Anterior cingulate cortex (tissue), 58 donors: Measurements from ENCODE around the gene SRRM3.
A peak's percentile ranks its signal among the peaks of the same experiment; 100 is the strongest.
"Not testable (repeated sequence)": the region's sequence is repeated elsewhere in the genome, so short reads cannot be mapped to it uniquely, and the experiment has no call there.

Experiments used
- DNase-seq, 58 donors: peaks; one replicate each; lab custom pipeline; 2025; lab: John Stamatoyannopoulos, UW

The SRRM3 gene

GRCh38 chr7:76201732-76202665 lies at the start of gene SRRM3:
TSS of gene SRRM3 (plus strand) at chr7:76201896. CDS start at chr7:76235067, 33,171 bp downstream.
- DNase-seq, result peak in 56 of 58 donors; percentile 4 to 82 (median 62)

GRCh38 chr7:76151932-76152331 lies 49.8 kb upstream of the SRRM3 start:
- DNase-seq, result no peak

GRCh38 chr7:76153571-76154230 lies 48.0 kb upstream of the SRRM3 start:
- not testable (repeated sequence) for DNase-seq

GRCh38 chr7:76155938-76156337 lies 45.8 kb upstream of the SRRM3 start:
- peak in 3 of 58 donors; percentile 4 to 11 (median 11) for DNase-seq

- not testable (repeated sequence) for DNase-seq
These were observed 44.6 kb upstream of the SRRM3 start for GRCh38 chr7:76156992-76157685.

- not testable (repeated sequence) for DNase-seq
These were observed 43.3 kb upstream of the SRRM3 start for GRCh38 chr7:76158416-76158815.

GRCh38 chr7:76162416-76163170 lies 39.1 kb upstream of the SRRM3 start:
- DNase-seq, result peak in 5 of 58 donors; percentile 20 to 60 (median 38)

- DNase-seq, result not testable (repeated sequence)
These were observed 37.9 kb upstream of the SRRM3 start for GRCh38 chr7:76163812-76164211.

- DNase-seq, result no peak
These were observed 36.4 kb upstream of the SRRM3 start for GRCh38 chr7:76165106-76165972.

GRCh38 chr7:76165973-76166403 lies 35.7 kb upstream of the SRRM3 start:
- no peak for DNase-seq

- DNase-seq, result peak; percentile 65 to 99 (median 93)
These were observed 35.1 kb upstream of the SRRM3 start for GRCh38 chr7:76166404-76167255.

GRCh38 chr7:76173566-76174205 lies 28.0 kb upstream of the SRRM3 start:
- DNase-seq, result no peak

- DNase-seq, result not testable (repeated sequence)
These were observed 24.7 kb upstream of the SRRM3 start for GRCh38 chr7:76176951-76177350.

- DNase-seq, result no peak
These were observed 22.0 kb upstream of the SRRM3 start for GRCh38 chr7:76179686-76180085.

GRCh38 chr7:76182225-76182960 lies 19.3 kb upstream of the SRRM3 start:
- no peak for DNase-seq

GRCh38 chr7:76185187-76185896 lies 16.4 kb upstream of the SRRM3 start:
- DNase-seq, result no peak
